ENCODE measurements around the gene KIAA0930. TPM values are rescaled to one million over a fixed set of nuclear protein-coding genes. Genes with fewer than 3 reads are reported as not detected.
"Not testable (repeated sequence)": the region's sequence is repeated elsewhere in the genome, so short reads cannot be mapped to it uniquely, and the experiment has no call there.

KIAA0930 gene
- total RNA-seq, 6 experiments from 2014 or later, result 53.9 to 70.1 (median 57.8) TPM

DNA sequence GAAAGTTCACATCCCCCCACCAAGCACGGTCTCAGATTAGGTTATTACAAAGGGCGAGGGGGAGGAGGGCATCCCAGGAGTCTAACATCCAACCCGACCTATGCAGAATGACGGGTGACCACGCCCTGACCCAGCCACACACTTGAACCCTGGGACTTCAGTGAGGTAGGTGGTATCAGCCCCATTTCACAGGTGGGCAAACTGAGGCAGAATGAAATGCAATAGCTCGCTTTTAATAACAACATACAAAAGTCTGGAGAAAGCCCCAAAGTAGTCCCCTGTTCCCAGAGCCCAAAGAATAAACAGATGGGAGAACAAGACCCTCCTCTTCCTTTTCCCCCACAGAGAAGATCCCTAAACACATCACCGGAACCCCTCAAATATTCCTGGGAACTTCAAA lies 45.1 kb downstream of the KIAA0930 start:
- no peaks in the 10 kb centered on the region for H3K9me3 Mint-ChIP-seq
- no peaks in the 10 kb centered on the region for H3K27me3 Mint-ChIP-seq (ENCODE audit: insufficient read depth)
- TF ChIP-seq, protein P1, sequence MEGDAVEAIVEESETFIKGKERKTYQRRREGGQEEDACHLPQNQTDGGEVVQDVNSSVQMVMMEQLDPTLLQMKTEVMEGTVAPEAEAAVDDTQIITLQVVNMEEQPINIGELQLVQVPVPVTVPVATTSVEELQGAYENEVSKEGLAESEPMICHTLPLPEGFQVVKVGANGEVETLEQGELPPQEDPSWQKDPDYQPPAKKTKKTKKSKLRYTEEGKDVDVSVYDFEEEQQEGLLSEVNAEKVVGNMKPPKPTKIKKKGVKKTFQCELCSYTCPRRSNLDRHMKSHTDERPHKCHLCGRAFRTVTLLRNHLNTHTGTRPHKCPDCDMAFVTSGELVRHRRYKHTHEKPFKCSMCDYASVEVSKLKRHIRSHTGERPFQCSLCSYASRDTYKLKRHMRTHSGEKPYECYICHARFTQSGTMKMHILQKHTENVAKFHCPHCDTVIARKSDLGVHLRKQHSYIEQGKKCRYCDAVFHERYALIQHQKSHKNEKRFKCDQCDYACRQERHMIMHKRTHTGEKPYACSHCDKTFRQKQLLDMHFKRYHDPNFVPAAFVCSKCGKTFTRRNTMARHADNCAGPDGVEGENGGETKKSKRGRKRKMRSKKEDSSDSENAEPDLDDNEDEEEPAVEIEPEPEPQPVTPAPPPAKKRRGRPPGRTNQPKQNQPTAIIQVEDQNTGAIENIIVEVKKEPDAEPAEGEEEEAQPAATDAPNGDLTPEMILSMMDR (IDR thresholded peaks at IDR 0.05), result no peak
- H3K27ac Mint-ChIP-seq, result no peak overlapping the region
- no peak for DNase-seq
- peaks cover 4% of the 10 kb centered on the region for H3K4me1 Mint-ChIP-seq (ENCODE audit: low read depth)
- H3K36me3 Mint-ChIP-seq (ENCODE audit: low read depth), result peaks cover 6% of the 10 kb centered on the region; the same call in 1 of the 2 replicates
- H3K4me3 Mint-ChIP-seq, result no peak overlapping the region

DNA sequence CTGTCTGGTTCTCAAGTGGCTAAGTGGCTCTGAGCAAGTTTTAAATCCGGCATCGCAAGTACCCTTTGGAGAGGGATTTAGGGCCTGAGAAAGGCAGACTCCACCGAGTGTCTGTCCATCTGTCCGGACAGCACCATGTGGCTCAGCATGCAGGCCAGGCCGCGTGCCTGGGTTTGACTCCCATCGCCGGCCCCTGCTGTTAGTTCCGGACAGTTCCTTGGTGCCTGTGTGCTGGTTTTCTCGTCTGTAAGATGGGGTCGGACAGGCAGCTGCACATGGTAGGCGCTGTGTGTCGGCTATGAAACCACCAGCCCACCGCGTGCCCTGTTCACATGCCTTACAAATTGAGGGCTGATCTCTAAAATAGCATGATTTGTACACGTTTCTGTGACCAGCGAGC lies 46.0 kb downstream of the KIAA0930 start:
- TF ChIP-seq, protein P1 (IDR thresholded peaks at IDR 0.05), result no peak
- Mint-ChIP-seq H3K4me1 (ENCODE audit: low read depth) (no peaks in the 10 kb centered on the region), H3K27me3 (ENCODE audit: insufficient read depth) (no peaks in the 10 kb centered on the region), H3K27ac (no peak overlapping the region), H3K36me3 (ENCODE audit: low read depth) (peaks cover 6% of the 10 kb centered on the region; the same call in 1 of the 2 replicates), H3K4me3 (no peak overlapping the region), H3K9me3 (no peaks in the 10 kb centered on the region)
- no peak for DNase-seq

DNA sequence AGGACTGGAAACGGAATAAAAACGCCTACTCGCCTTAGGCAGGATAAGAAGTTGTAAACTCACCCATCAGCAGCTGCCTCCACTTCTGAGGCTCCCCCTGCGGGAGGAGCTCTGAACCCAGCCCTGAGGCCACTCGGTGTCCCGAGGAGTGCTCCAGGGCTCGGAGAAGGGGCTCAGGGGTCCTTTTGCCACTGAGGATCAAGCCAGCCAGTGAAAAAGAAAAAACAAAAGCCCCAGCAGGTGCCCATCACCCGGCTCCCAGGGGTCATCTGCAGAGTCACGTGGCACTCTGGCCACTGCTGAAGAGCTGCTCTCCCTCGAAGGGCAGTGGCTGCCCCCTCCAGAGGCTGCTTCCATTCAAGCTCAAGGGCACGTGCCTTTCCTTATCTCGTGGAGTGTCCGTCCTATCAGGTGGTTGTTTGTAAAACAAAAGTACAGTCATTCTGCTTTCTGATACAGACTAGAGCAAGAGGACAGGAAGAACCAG lies 48.0 kb downstream of the KIAA0930 start:
- peaks cover 2% of the 10 kb centered on the region; the same call in 1 of the 2 replicates for H3K36me3 Mint-ChIP-seq (ENCODE audit: low read depth)
- no peak for DNase-seq
- H3K9me3 Mint-ChIP-seq, result no peaks in the 10 kb centered on the region
- TF ChIP-seq, protein P1 (IDR thresholded peaks at IDR 0.05), result 0 out of 2 replicates have a peak, but pooled peaks have one; percentile 7
- H3K27ac Mint-ChIP-seq, result no peak overlapping the region
- no peaks in the 10 kb centered on the region for H3K27me3 Mint-ChIP-seq (ENCODE audit: insufficient read depth)
- H3K4me3 Mint-ChIP-seq, result no peak overlapping the region
- H3K4me1 Mint-ChIP-seq (ENCODE audit: low read depth), result no peaks in the 10 kb centered on the region

DNA sequence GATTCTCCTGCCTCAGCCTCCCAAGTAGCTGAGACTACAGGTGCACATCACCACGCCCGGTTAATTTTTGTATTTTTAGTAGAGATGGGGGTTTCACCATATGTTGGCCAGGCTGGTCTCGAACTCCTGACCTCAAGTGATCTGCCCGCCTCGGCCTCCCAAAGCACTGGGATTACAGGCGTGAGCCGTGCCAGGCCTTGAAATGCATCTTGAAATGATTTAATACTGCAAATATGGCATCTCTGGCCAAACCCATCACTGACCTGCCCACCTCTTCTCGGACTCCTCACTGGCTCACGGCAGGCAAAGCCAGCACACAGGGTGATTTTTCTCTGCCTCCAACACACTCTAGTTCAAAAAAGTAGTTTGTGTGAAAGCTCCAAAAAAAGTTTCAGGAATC lies 48.9 kb downstream of the KIAA0930 start:
- not testable (repeated sequence) for H3K9me3 Mint-ChIP-seq; H3K36me3 Mint-ChIP-seq (ENCODE audit: low read depth); DNase-seq; H3K4me1 Mint-ChIP-seq (ENCODE audit: low read depth); H3K4me3 Mint-ChIP-seq; H3K27ac Mint-ChIP-seq; H3K27me3 Mint-ChIP-seq (ENCODE audit: insufficient read depth)

DNA sequence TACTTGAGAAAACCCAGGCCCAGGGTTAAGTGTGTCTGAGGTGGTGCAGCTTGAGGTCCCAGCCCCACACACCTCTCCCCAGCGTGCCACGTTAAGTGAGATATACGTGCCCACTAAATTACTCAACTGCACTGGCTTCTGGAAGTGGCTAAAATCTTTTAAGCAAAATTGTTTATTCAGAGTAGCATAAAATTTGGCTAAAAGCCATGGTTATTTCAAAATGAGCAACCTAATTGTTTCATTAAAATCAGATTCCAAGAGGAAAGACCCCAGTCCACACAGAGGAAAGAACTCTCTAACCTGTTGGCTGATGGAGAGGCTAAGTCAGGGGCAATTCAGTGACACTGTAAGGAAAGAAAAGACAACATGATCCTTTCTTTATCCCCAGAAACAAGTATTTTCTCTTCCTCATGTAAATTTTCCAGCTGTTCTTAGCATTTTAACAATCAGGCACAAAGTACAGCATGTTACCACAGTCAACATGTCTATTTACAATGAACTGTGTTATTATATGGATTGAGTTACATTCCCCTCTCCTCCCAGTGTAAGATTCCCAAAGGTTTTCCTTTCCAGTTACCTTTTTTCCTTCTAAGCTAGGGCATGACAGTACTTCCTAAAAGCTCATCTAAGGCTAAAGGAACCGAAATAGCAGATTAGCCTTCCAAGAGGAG lies 50.4 kb downstream of the KIAA0930 start:
- Mint-ChIP-seq H3K4me1 (ENCODE audit: low read depth) (peaks cover 7% of the 10 kb centered on the region), H3K4me3 (no peak overlapping the region), H3K9me3 (no peaks in the 10 kb centered on the region), H3K27ac (no peak overlapping the region), H3K36me3 (ENCODE audit: low read depth) (peaks cover 7% of the 10 kb centered on the region), H3K27me3 (ENCODE audit: insufficient read depth) (peaks cover 2% of the 10 kb centered on the region; the same call in 1 of the 2 replicates)
- TF ChIP-seq, protein P1 (IDR thresholded peaks at IDR 0.05), result no peak
- DNase-seq, result no peak

DNA sequence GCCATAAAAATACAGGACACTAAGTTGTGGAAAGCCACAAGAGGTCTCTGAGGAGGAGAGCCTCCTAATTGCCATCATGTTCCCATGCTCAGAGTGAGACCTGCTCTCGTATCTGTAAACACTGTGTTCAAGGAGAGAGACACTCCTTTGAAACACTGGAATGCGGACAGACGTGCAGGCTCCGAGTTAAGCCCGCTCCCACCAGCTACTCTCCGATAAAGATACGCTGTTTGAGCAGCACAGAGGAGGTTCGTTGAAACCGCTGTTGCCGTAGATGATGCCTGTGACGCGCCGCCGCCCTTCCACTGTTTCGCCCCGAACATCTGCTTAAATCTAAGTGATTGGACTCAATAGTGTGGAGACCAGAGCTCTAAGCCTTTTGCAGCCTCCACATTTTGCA lies 51.9 kb downstream of the KIAA0930 start:
- no peak for DNase-seq
- no peaks in the 10 kb centered on the region for H3K9me3 Mint-ChIP-seq
- peaks cover 7% of the 10 kb centered on the region for H3K4me1 Mint-ChIP-seq (ENCODE audit: low read depth)
- TF ChIP-seq, protein P1 (IDR thresholded peaks at IDR 0.05), result no peak
- no peak overlapping the region for H3K4me3 Mint-ChIP-seq
- H3K27ac Mint-ChIP-seq, result peak overlapping the region; percentile 38; the same call in 1 of the 2 replicates
- H3K36me3 Mint-ChIP-seq (ENCODE audit: low read depth), result peaks cover 10% of the 10 kb centered on the region
- H3K27me3 Mint-ChIP-seq (ENCODE audit: insufficient read depth), result peaks cover 2% of the 10 kb centered on the region; the same call in 1 of the 2 replicates

All from HFFc6 (cell line).